PC-3 (cell line): Measurements from ENCODE around the gene ETV1.

ENCODE experiments used
- EZH2 ChIP-seq: fragments of 300-600 bp; sonication (generic); IDR thresholded peaks from one replicate; pipeline ENCODE4 v1.6.1; 2017; ENCODE audit warnings: antibody characterized with exemption, mild to moderate bottlenecking, low read length; ENCODE audit not compliant: unreplicated experiment
- EZH2phosphoT487 ChIP-seq: fragments of 300-600 bp; sonication (generic); IDR thresholded peaks from 2 replicates; pipeline ENCODE4 v1.6.1; 2018; ENCODE audit warnings: mild to moderate bottlenecking, antibody characterized with exemption, low read length, borderline replicate concordance
- TF ChIP-seq, protein P1 (sequence below): fragments of 300-600 bp; sonication (generic); conservative IDR thresholded peaks from 2 replicates; pipeline ENCODE4 v1.5.1; 2017; ENCODE audit warnings: antibody characterized with exemption, low read depth, mild to moderate bottlenecking, low read length

DNA sequence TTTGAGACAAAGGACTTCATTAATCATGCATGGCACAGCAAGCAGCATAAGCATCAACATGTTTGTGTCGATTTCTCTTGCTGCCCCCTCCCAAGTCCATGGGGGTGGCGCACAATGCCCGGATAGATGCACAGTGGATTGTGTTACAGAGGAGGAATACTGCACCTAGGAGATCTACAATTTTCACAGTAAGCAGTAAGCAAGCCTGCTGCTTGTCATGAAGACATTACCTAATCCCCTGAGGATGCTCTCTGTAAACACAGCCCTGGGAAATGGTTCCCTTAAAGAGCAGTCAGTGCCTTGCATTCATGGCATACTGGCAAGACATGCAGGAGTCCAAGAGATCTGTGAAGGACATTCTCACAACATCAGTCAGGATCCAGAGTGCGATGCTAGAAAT, 137.7 kb downstream of the ETV1 start:
- TF ChIP-seq, protein P1, sequence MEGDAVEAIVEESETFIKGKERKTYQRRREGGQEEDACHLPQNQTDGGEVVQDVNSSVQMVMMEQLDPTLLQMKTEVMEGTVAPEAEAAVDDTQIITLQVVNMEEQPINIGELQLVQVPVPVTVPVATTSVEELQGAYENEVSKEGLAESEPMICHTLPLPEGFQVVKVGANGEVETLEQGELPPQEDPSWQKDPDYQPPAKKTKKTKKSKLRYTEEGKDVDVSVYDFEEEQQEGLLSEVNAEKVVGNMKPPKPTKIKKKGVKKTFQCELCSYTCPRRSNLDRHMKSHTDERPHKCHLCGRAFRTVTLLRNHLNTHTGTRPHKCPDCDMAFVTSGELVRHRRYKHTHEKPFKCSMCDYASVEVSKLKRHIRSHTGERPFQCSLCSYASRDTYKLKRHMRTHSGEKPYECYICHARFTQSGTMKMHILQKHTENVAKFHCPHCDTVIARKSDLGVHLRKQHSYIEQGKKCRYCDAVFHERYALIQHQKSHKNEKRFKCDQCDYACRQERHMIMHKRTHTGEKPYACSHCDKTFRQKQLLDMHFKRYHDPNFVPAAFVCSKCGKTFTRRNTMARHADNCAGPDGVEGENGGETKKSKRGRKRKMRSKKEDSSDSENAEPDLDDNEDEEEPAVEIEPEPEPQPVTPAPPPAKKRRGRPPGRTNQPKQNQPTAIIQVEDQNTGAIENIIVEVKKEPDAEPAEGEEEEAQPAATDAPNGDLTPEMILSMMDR: no peak
- TF ChIP-seq EZH2 (no peak), EZH2phosphoT487 (no peak)
